Glutamatergic neuron (in vitro differentiated cells): ENCODE data around the gene ADRA2B. TPM values are rescaled to one million over a fixed set of nuclear protein-coding genes. Genes with fewer than 3 reads are reported as not detected.

Source experiments
- DNase-seq: peaks from one replicate; pipeline ENCODE4 v3.0.0; 2022
- H3K27ac Mint-ChIP-seq: one replicate; pipeline ENCODE4 v1.8.0; 2020; ENCODE audit warnings: mild to moderate bottlenecking, mixed read lengths, inconsistent platforms; ENCODE audit not compliant: unreplicated experiment
- H3K27me3 Mint-ChIP-seq: one replicate; pipeline ENCODE4 v1.8.0; 2020; ENCODE audit warnings: mild to moderate bottlenecking, moderate library complexity, mixed read lengths, inconsistent platforms; ENCODE audit not compliant: unreplicated experiment
- H3K36me3 Mint-ChIP-seq: one replicate; pipeline ENCODE4 v1.8.0; 2020; ENCODE audit warnings: mild to moderate bottlenecking, mixed read lengths, inconsistent platforms; ENCODE audit not compliant: unreplicated experiment
- H3K4me1 Mint-ChIP-seq: one replicate; pipeline ENCODE4 v1.8.0; 2020; ENCODE audit warnings: mild to moderate bottlenecking, low read depth, mixed read lengths, inconsistent platforms; ENCODE audit not compliant: unreplicated experiment
- H3K4me3 Mint-ChIP-seq: one replicate; pipeline ENCODE4 v1.8.0; 2020; ENCODE audit warnings: mild to moderate bottlenecking, mixed read lengths, inconsistent platforms; ENCODE audit not compliant: unreplicated experiment
- H3K9me3 Mint-ChIP-seq: one replicate; pipeline ENCODE4 v1.8.0; 2020; ENCODE audit warnings: mild to moderate bottlenecking, moderate library complexity, mixed read lengths, inconsistent platforms; ENCODE audit not compliant: unreplicated experiment
- total RNA-seq: library from RNA; stranded (reverse); fragmentation: NEBNext Ultra II Directional; extraction: Animal tissue kit (Norgen Biotek cat#: 25700); gene quantifications from one replicate; pipeline ENCODE4 v1.2.1, GENCODE V29; 2021; ENCODE audit not compliant: unreplicated experiment
- TF ChIP-seq, protein P1 (sequence below): fragments of 200-600 bp; sonication (generic); IDR thresholded peaks from one replicate; pipeline ENCODE4 v1.5.0; 2021; ENCODE audit not compliant: partially characterized antibody, unreplicated experiment

ADRA2B gene
- total RNA-seq, 1 donor from 2014 or later, result 0.91 TPM

DNA sequence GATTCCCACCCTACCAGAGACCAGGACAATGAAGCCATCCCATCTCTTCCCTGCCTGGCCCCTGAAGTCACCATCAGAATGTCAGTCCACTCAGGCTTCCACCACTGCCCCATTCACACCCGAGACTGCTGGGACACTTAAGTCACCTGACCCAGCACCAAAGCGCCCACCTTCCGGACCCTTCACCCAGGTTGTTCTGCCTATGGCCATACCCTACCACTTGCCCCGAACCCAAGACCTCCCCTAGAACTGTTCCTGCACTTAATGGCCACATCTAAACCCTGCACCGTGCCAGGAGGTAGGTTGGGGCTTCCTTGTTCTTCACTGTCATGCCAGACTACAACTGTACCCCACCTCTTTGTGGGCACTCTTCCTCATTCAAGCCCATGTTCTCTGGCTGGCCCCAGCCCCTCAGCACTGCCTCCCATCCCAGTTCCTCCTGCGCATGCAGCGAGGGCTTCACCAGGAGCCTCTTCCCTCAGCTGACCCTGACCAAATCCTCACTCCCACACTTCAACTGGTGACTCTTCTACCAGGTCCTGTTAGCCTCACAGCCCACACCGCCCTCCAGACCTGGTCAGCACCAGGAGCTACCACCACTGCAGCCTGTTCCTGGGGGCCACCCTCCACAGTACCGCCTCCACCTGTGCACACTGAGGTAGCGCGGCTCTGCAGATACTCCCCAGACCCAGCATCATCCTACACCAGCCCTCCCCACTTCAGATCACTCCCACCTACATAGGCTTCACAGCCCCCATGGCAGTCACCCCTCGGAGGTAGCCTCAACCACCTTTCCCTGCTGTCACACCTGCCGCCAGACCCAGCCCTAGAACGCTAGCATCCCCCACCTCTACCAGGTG, 8.3 kb upstream of the ADRA2B start:
- peaks cover 11% of the 10 kb centered on the region for H3K27me3 Mint-ChIP-seq
- H3K4me1 Mint-ChIP-seq, result no peaks in the 10 kb centered on the region
- H3K27ac Mint-ChIP-seq, result no peak overlapping the region
- H3K9me3 Mint-ChIP-seq, result peaks cover 1% of the 10 kb centered on the region
- no peak overlapping the region for H3K4me3 Mint-ChIP-seq
- TF ChIP-seq, protein P1, sequence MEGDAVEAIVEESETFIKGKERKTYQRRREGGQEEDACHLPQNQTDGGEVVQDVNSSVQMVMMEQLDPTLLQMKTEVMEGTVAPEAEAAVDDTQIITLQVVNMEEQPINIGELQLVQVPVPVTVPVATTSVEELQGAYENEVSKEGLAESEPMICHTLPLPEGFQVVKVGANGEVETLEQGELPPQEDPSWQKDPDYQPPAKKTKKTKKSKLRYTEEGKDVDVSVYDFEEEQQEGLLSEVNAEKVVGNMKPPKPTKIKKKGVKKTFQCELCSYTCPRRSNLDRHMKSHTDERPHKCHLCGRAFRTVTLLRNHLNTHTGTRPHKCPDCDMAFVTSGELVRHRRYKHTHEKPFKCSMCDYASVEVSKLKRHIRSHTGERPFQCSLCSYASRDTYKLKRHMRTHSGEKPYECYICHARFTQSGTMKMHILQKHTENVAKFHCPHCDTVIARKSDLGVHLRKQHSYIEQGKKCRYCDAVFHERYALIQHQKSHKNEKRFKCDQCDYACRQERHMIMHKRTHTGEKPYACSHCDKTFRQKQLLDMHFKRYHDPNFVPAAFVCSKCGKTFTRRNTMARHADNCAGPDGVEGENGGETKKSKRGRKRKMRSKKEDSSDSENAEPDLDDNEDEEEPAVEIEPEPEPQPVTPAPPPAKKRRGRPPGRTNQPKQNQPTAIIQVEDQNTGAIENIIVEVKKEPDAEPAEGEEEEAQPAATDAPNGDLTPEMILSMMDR, result no peak
- DNase-seq, result no peak
- peaks cover 5% of the 10 kb centered on the region for H3K36me3 Mint-ChIP-seq

- DNase-seq, result no peak
- TF ChIP-seq, protein P1, result no peak
- Mint-ChIP-seq H3K9me3 (peaks cover 3% of the 10 kb centered on the region), H3K36me3 (peaks cover 7% of the 10 kb centered on the region), H3K27ac (no peak overlapping the region), H3K4me1 (no peaks in the 10 kb centered on the region), H3K4me3 (no peak overlapping the region), H3K27me3 (peaks cover 12% of the 10 kb centered on the region)
Measured at GRCh38 chr2:96123936-96124335, 7.6 kb upstream of the ADRA2B start.

DNA sequence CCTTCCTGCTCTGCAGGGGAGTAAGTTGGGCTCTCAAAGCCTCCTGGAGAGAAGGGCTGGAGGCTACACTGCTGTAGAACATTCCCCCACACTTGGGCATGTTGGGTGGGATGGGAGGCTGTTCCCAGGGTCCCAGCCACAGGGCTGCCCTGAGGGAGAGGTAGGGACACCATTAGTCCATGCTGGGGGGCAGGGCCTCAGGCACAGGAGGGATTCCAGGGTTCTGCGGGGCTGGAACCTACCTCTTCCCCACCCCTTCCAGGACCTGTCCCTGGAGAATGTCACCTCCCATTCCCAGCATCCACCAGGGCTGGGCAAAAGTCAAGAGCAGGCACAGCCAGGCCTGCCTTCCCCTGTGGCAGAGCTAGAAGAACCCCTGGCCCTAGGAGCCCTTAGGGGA, 6.9 kb upstream of the ADRA2B start:
- H3K4me3 Mint-ChIP-seq, result no peak overlapping the region
- H3K9me3 Mint-ChIP-seq, result peaks cover 3% of the 10 kb centered on the region
- TF ChIP-seq, protein P1, result no peak
- no peak for DNase-seq
- peaks cover 10% of the 10 kb centered on the region for H3K36me3 Mint-ChIP-seq
- no peaks in the 10 kb centered on the region for H3K4me1 Mint-ChIP-seq
- no peak overlapping the region for H3K27ac Mint-ChIP-seq
- peaks cover 14% of the 10 kb centered on the region for H3K27me3 Mint-ChIP-seq

DNA sequence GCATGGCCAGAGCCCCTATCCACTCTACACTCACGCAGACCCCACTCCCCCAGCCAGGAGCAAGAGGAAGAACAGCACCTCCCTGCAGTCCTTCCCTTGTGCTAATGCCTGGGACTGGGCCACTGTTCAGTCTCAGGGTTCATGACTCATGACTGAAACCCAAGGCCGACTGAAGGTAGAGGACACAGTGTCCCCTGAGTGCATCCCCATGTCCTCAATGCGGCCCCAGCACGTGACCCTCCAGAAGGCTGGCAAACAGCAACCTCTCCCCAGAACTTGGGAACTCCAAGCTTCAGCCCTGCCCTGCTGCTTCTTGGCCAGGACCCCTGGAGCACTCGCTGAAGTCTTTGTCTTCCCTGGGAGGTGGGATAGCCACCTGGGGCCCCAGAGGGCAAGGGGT, 6.0 kb upstream of the ADRA2B start:
- Mint-ChIP-seq H3K9me3 (peaks cover 3% of the 10 kb centered on the region), H3K4me1 (peaks cover 2% of the 10 kb centered on the region), H3K36me3 (peaks cover 10% of the 10 kb centered on the region), H3K4me3 (no peak overlapping the region), H3K27ac (no peak overlapping the region), H3K27me3 (peaks cover 14% of the 10 kb centered on the region)
- TF ChIP-seq, protein P1, result no peak
- DNase-seq, result no peak

GRCh38 chr2:96121414-96121813, 5.0 kb upstream of the ADRA2B start:
- no peak for DNase-seq
- Mint-ChIP-seq H3K9me3 (peaks cover 5% of the 10 kb centered on the region), H3K4me1 (peaks cover 2% of the 10 kb centered on the region), H3K36me3 (peaks cover 10% of the 10 kb centered on the region), H3K4me3 (no peak overlapping the region), H3K27me3 (peaks cover 14% of the 10 kb centered on the region), H3K27ac (no peak overlapping the region)
- TF ChIP-seq, protein P1, result no peak
